HG03432 (cell line): Measurements from ENCODE around the gene IFITM10.

Experiments
- ATAC-seq: cut with Tn5 transposase; IDR thresholded peaks from one replicate; pipeline ENCODE4 v1.9.1; 2021; ENCODE audit warnings: mild to moderate bottlenecking, moderate library complexity; ENCODE audit not compliant: unreplicated experiment

The IFITM10 gene

GRCh38 chr11:1742371-1742770, 8.0 kb downstream of the IFITM10 start:
- ATAC-seq, result no peak

GRCh38 chr11:1741741-1742140, 8.7 kb downstream of the IFITM10 start:
- no peak for ATAC-seq

GRCh38 chr11:1740786-1741530, 9.4 kb downstream of the IFITM10 start:
- ATAC-seq, result no peak

- no peak for ATAC-seq
Measured at GRCh38 chr11:1739576-1739975, 10.8 kb downstream of the IFITM10 start.

- ATAC-seq, result no peak
Measured at GRCh38 chr11:1738380-1738779, 12.0 kb downstream of the IFITM10 start.

GRCh38 chr11:1737080-1737757, 13.2 kb downstream of the IFITM10 start:
- no peak for ATAC-seq

GRCh38 chr11:1736447-1736992, 13.9 kb downstream of the IFITM10 start:
- ATAC-seq, result no peak

GRCh38 chr11:1735271-1735670, 15.1 kb downstream of the IFITM10 start:
- no peak for ATAC-seq

- no peak for ATAC-seq
Measured at GRCh38 chr11:1734641-1735081, 15.7 kb downstream of the IFITM10 start.

GRCh38 chr11:1733716-1734640, 16.4 kb downstream of the IFITM10 start:
- ATAC-seq, result no peak

GRCh38 chr11:1733009-1733715, 17.2 kb downstream of the IFITM10 start:
- ATAC-seq, result no peak

GRCh38 chr11:1732418-1733008, 17.9 kb downstream of the IFITM10 start:
- no peak for ATAC-seq

GRCh38 chr11:1731451-1732059, 18.8 kb downstream of the IFITM10 start:
- ATAC-seq, result no peak

- ATAC-seq, result no peak
Measured at GRCh38 chr11:1730059-1730629, 20.3 kb downstream of the IFITM10 start.

GRCh38 chr11:1729692-1730011, 20.7 kb downstream of the IFITM10 start:
- ATAC-seq, result no peak

GRCh38 chr11:1728931-1729691, 21.3 kb downstream of the IFITM10 start:
- no peak for ATAC-seq

- no peak for ATAC-seq
Measured at GRCh38 chr11:1728301-1728700, 22.1 kb downstream of the IFITM10 start.

GRCh38 chr11:1727861-1728260, 22.5 kb downstream of the IFITM10 start:
- ATAC-seq, result no peak
